Adrenal gland (tissue), 12 donors: Measurements from ENCODE around the gene ABCA8. TPM values are rescaled to one million over a fixed set of nuclear protein-coding genes. Genes with fewer than 3 reads are reported as not detected.

Experiments
- DNase-seq, 7 donors: peaks; one replicate each; pipeline ENCODE4 v3.0.0-alpha.2; 2019 to 2020
- H3K27ac ChIP-seq, 5 donors: fragments of 200-600 bp; sonication (generic) in 4 of 5; 1 replicate in 3 of 5; 2 replicates in 2 of 5; pipeline versions ENCODE4 v1.5.1 to v1.8.0; 2016 to 2020; ENCODE audit warnings: mild to moderate bottlenecking in 1 of 5
- H3K27me3 ChIP-seq: fragments of 200-600 bp; 2 replicates; pipeline ENCODE4 v1.8.0; 2021
- H3K36me3 ChIP-seq, 2 donors: fragments of 200-600 bp; replicated peaks in 1 of 2; 1 replicate in 1 of 2; 2 replicates in 1 of 2; pipeline versions ENCODE4 v1.5.1 to v1.8.0; 2018 to 2022
- H3K4me1 ChIP-seq, 2 donors: fragments of 200-600 bp; replicated peaks in 1 of 2; 1 replicate in 1 of 2; 2 replicates in 1 of 2; pipeline versions ENCODE4 v1.5.1 to v1.8.0; 2018 to 2021
- H3K4me3 ChIP-seq, 4 donors: fragments of 200-600 bp; sonication (generic) in 3 of 4; one replicate each; pipeline ENCODE4 v1.5.1; 2016 to 2018
- H3K9me3 ChIP-seq, 3 donors: fragments of 200-600 bp; sonication (generic) in 1 of 3; replicated peaks in 1 of 3; 1 replicate in 2 of 3; 2 replicates in 1 of 3; pipeline versions ENCODE4 v1.5.1 to v1.8.0; 2016 to 2021
- CTCF ChIP-seq, 6 experiments: fragments of 450-650 bp in 4 of 6; fragments of 200-600 bp in 2 of 6; sonication (generic) in 1 of 6; IDR thresholded peaks; 1 replicate in 5 of 6; 2 replicates in 1 of 6; pipeline versions ENCODE4 v1.5.1 to v1.8.0; 2016 to 2021; ENCODE audit warnings: antibody characterized with exemption in 6 of 6, mild to moderate bottlenecking in 2 of 6, moderate library complexity in 1 of 6
- POLR2A ChIP-seq, 2 donors: fragments of 450-650 bp; IDR thresholded peaks; one replicate each; pipeline ENCODE4 v1.6.1; 2017; ENCODE audit warnings: antibody characterized with exemption in 2 of 2, mild to moderate bottlenecking in 2 of 2, moderate library complexity in 1 of 2
- WGBS, 4 donors: extraction: QIAGEN DNeasy Blood & Tissue Kit in 2 of 4; methylation state at CpG; one replicate each; pipeline versions ENCODE4 v1.1.5 to v1.1.7; 2013 to 2017; 5-methylcytosine and 5-hydroxymethylcytosine counted together
- intact Hi-C, 2 donors: fragments of 100-400 bp; cut with DNase I; formaldehyde crosslinking; loops; one replicate each; pipeline versions ENCODE4 v1.14.1 to v1.15.0; 2022 to 2023
- polyA plus RNA-seq, 3 donors: library from polyadenylated mRNA; stranded (reverse); fragments of 200-250 nt in 2 of 3; fragments of 350-450 nt in 1 of 3; fragmentation: Illumina TruSeq in 1 of 3; extraction: RNeasy Lipid Tissue Mini Kit (QIAGEN cat#74804) in 1 of 3; gene quantifications; one replicate each; pipeline ENCODE4 v1.2.3, GENCODE V29; 2013 to 2014
- total RNA-seq, 9 donors: library from RNA; depleted of rRNA in 4 of 9; stranded (reverse); fragments of >200 nt in 4 of 9; fragments of 120-200 nt in 1 of 9; fragmentation: NEBNext Ultra II Directional in 1 of 9; extraction: Animal tissue kit (Norgen Biotek cat#: 25700) in 1 of 9; gene quantifications; one replicate each; pipeline versions ENCODE4 v1.1.0 to v1.2.4, GENCODE V29; 2013 to 2023
- donor health status: healthy with polysubstance abuse.
- donor health status: Bipolar disorder and iron deficiency.
- donor health status: DM: yes; HTN: yes; CAD: no.
- donor health status: DM: no; HTN: no; CAD: no.
- donor health status: DM: no; HTN: no; CAD: no.
- donor health status: DM: yes; HTN: yes; CAD: no.

ABCA8 gene
- total and polyA plus RNA-seq, 12 donors, result 16.1 to 247 (median 116) TPM

- intact Hi-C loops, result no loop called here
- no peak overlapping the region for H3K27ac ChIP-seq
- H3K36me3 ChIP-seq, result no peaks in the 10 kb centered on the region
- no peaks in the 10 kb centered on the region for H3K27me3 ChIP-seq
- 32 to 59% (median 40%) methylated on average over 5 of the region's 5 CpGs for WGBS, 4 donors
- peak in 2 of 7 donors; percentile 36 to 59 for DNase-seq
- no peaks in the 10 kb centered on the region for H3K9me3 ChIP-seq
- H3K4me3 ChIP-seq, result no peak overlapping the region
- no peak for TF ChIP-seq POLR2A (IDR thresholded peaks at IDR 0.05)
- no peak for TF ChIP-seq CTCF (IDR thresholded peaks at IDR 0.05)
- H3K4me1 ChIP-seq, result peaks cover 18 to 39% of the 10 kb centered on the region in 2 donors
Observed at GRCh38 chr17:68819465-68819864, 135.7 kb downstream of the ABCA8 start.

Other genes with a start within 250 kb of the ABCA8 start
- 10 to 100 TPM in 2 of 9 donors, 1 to 10 TPM in 7; 2.2 to 14.8 (median 4.4) TPM for gene ABCA9, start 105.5 kb upstream of the ABCA8 start, total RNA-seq
- 10 to 100 TPM in 1 of 3 donors, 1 to 10 TPM in 2; 1.7 to 10.7 (median 6.0) TPM for gene ABCA9, start 105.5 kb upstream of the ABCA8 start, polyA plus RNA-seq
- gene ABCA6, start 186.5 kb upstream of the ABCA8 start, total RNA-seq, result 10 to 100 TPM in 7 of 9 donors, 1 to 10 TPM in 2; 8.6 to 45.4 (median 19.1) TPM
- 10 to 100 TPM in 2 of 3 donors, 1 to 10 TPM in 1; 5.4 to 11.6 (median 11.6) TPM for gene ABCA6, start 186.5 kb upstream of the ABCA8 start, polyA plus RNA-seq